GM13977 (cell line): ENCODE results near the gene ARL3.
"Not testable (repeated sequence)": the region's sequence is repeated elsewhere in the genome, so short reads cannot be mapped to it uniquely, and the experiment has no call there.

Experiments used
- DNase-seq: peaks from one replicate; pipeline ENCODE4 v3.0.0; 2012; ENCODE audit warnings: low spot score
- CTCF ChIP-seq: IDR thresholded peaks from 2 replicates; pipeline ENCODE4 v1.5.1; 2012; ENCODE audit warnings: mild to moderate bottlenecking, control low read depth; ENCODE audit not compliant: insufficient read depth; ENCODE audit errors: extremely low read depth, missing control alignments
- in situ Hi-C: fragments of 300-500 bp; cut with MboI; formaldehyde crosslinking; loops from one replicate; pipeline ENCODE4 v1.12.0; 2022; ENCODE audit warnings: low sequenced_read_pairs, low pct_unique_long_range_greater_than_20kb, mixed read lengths, inconsistent platforms; ENCODE audit not compliant: unreplicated experiment

Gene ARL3

GRCh38 chr10:102705531-102705930 lies 8.7 kb downstream of the ARL3 start:
- no peak for DNase-seq
- TF ChIP-seq CTCF: no peak
- in situ Hi-C loops: no loop called here

DNA sequence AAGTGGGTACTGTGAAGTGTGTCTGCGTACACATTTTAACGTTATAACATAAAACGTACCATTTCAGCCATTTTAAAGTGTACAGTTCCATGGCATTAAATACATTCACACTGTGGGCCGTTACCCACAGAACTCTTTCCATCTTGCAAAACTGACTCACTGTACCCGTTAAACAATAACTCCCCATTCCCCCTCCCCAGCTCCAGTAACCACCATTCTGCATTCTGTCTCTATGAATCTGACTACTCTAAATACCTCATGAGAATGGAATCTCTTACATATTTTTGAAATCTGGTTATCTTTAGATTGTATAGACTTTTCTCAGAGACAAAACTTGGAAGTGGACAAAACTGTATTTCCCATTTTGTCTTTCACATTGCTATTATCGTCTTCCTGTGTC lies 9.3 kb downstream of the ARL3 start:
- DNase-seq: no peak
- TF ChIP-seq CTCF: no peak
- in situ Hi-C loops: no loop called here

- no peak for TF ChIP-seq CTCF
- in situ Hi-C loops: no loop called here
- DNase-seq: no peak
Observed at GRCh38 chr10:102702742-102703141, 11.5 kb downstream of the ARL3 start.

DNA sequence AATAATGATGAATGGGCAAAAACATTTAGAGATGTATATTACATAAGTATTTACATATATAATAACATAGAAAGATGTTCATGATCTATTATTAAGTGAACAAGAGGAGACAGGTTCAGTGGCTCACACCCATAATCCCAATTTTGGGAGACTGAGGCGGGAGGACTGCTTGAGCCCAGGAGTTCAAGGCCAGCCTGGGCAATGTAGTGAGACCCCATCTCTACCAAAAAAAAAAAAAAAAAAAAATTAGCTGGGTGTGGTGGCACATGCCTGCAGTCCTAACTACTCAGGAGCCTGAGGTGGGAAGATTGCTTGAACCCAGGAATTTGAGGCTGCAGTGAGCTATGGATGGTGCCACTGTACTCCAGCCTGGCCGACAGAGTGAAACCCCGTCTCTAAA lies 12.4 kb downstream of the ARL3 start:
- in situ Hi-C loops: no loop called here
- no peak for TF ChIP-seq CTCF
- DNase-seq: no peak

- DNase-seq: no peak
- TF ChIP-seq CTCF: no peak
- in situ Hi-C loops: no loop called here
Observed at GRCh38 chr10:102701272-102701671, 12.9 kb downstream of the ARL3 start.

- DNase-seq: no peak
- in situ Hi-C loops: no loop called here
- no peak for TF ChIP-seq CTCF
Observed at GRCh38 chr10:102698894-102699293, 15.3 kb downstream of the ARL3 start.

GRCh38 chr10:102696736-102697135 lies 17.5 kb downstream of the ARL3 start:
- in situ Hi-C loops: no loop called here
- no peak for TF ChIP-seq CTCF
- DNase-seq: no peak

DNA sequence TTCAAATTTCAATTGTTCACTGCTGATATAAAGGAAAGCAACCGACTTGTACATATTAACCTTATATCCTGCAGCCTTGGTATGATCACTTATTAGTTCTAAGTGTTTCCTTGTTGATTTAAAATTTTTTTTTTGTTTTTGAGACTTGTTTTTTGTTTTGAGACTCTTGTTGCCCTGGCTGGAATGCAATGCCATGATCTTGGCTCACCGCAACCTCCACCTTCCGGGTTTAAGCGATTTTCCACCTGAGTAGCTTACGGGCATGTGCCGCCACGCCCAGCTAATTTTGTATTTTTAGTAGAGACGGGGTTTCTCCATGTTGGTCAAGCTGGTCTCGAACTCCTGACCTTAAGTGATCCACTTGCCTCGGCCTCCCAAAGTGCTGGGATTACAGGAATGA lies 18.8 kb downstream of the ARL3 start:
- in situ Hi-C loops, DNase-seq: not testable (repeated sequence)
